GM12872 (cell line): ENCODE results near the gene UGCG.

Source experiments
- CTCF ChIP-seq: IDR thresholded peaks from 3 replicates; pipeline ENCODE4 v1.5.1; 2011; ENCODE audit warnings: low read depth, mild to moderate bottlenecking, low read length, moderate library complexity; ENCODE audit not compliant: insufficient read depth

Gene UGCG

GRCh38 chr9:111907147-111907546, 10.5 kb downstream of the UGCG start:
- TF ChIP-seq CTCF, result no peak

GRCh38 chr9:111909444-111909843, 12.8 kb downstream of the UGCG start:
- TF ChIP-seq CTCF, result no peak

GRCh38 chr9:111910428-111910827, 13.8 kb downstream of the UGCG start:
- no peak for TF ChIP-seq CTCF

- no peak for TF ChIP-seq CTCF
Measured at GRCh38 chr9:111913159-111913558, 16.5 kb downstream of the UGCG start.

- TF ChIP-seq CTCF, result no peak
Measured at GRCh38 chr9:111914749-111915424, 18.3 kb downstream of the UGCG start.

GRCh38 chr9:111915425-111915758, 18.8 kb downstream of the UGCG start:
- no peak for TF ChIP-seq CTCF

GRCh38 chr9:111916234-111916645, 19.6 kb downstream of the UGCG start:
- TF ChIP-seq CTCF, result no peak
